Gastroesophageal sphincter (tissue), 3 donors: ENCODE results near the gene APBB1IP.
"Not testable (repeated sequence)": the region's sequence is repeated elsewhere in the genome, so short reads cannot be mapped to it uniquely, and the experiment has no call there.

ENCODE experiments used
- EP300 ChIP-seq: sonication (generic); formaldehyde crosslinking; IDR thresholded peaks from one replicate; pipeline ENCODE4 v1.6.1; 2017; ENCODE audit warnings: antibody characterized with exemption, mild to moderate bottlenecking
- POLR2A ChIP-seq, 2 donors: fragments of 450-650 bp; IDR thresholded peaks; one replicate each; pipeline ENCODE4 v1.6.1; 2017; ENCODE audit warnings: antibody characterized with exemption in 2 of 2, mild to moderate bottlenecking in 2 of 2, moderate library complexity in 1 of 2
- POLR2AphosphoS5 ChIP-seq: sonication (generic); formaldehyde crosslinking; IDR thresholded peaks from one replicate; pipeline ENCODE4 v1.6.1; 2017; ENCODE audit warnings: antibody characterized with exemption
- TF ChIP-seq, protein P1 (sequence below), 4 experiments: fragments of 200-600 bp in 2 of 4; fragments of 450-650 bp in 2 of 4; sonication (generic) in 1 of 4; IDR thresholded peaks; one replicate each; pipeline ENCODE4 v1.5.1; 2017 to 2019; ENCODE audit warnings: antibody characterized with exemption in 4 of 4, mild to moderate bottlenecking in 2 of 4, moderate library complexity in 2 of 4

GRCh38 chr10:26492725-26493124, 54.6 kb downstream of the APBB1IP start:
- not testable (repeated sequence) for TF ChIP-seq POLR2A (IDR thresholded peaks at IDR 0.05); POLR2AphosphoS5; EP300
- TF ChIP-seq, protein P1, sequence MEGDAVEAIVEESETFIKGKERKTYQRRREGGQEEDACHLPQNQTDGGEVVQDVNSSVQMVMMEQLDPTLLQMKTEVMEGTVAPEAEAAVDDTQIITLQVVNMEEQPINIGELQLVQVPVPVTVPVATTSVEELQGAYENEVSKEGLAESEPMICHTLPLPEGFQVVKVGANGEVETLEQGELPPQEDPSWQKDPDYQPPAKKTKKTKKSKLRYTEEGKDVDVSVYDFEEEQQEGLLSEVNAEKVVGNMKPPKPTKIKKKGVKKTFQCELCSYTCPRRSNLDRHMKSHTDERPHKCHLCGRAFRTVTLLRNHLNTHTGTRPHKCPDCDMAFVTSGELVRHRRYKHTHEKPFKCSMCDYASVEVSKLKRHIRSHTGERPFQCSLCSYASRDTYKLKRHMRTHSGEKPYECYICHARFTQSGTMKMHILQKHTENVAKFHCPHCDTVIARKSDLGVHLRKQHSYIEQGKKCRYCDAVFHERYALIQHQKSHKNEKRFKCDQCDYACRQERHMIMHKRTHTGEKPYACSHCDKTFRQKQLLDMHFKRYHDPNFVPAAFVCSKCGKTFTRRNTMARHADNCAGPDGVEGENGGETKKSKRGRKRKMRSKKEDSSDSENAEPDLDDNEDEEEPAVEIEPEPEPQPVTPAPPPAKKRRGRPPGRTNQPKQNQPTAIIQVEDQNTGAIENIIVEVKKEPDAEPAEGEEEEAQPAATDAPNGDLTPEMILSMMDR (IDR thresholded peaks at IDR 0.05) = not testable (repeated sequence)
